Lower leg skin (tissue), 4 donors: ENCODE results near the gene RFXANK. TPM values are rescaled to one million over a fixed set of nuclear protein-coding genes. Genes with fewer than 3 reads are reported as not detected.

ENCODE experiments used
- DNase-seq, 2 donors: peaks; one replicate each; pipeline ENCODE4 v3.0.0-alpha.2; 2019; ENCODE audit warnings: low spot score in 2 of 2
- H3K4me3 ChIP-seq: fragments of 200-600 bp; sonication (generic); 2 replicates; pipeline ENCODE4 v1.5.1; 2017; ENCODE audit warnings: mild to moderate bottlenecking, low read depth; ENCODE audit not compliant: poor library complexity, severe bottlenecking
- POLR2A ChIP-seq, 2 donors: fragments of 450-650 bp; IDR thresholded peaks; one replicate each; pipeline ENCODE4 v1.6.1; 2016 to 2017; ENCODE audit warnings: antibody characterized with exemption in 2 of 2, mild to moderate bottlenecking in 1 of 2, moderate library complexity in 1 of 2
- WGBS, 2 donors: methylation state at CpG; one replicate each; pipeline ENCODE4 v1.1.5; 2018; 5-methylcytosine and 5-hydroxymethylcytosine counted together
- intact Hi-C: fragments of 100-400 bp; cut with DNase I; formaldehyde crosslinking; loops from one replicate; pipeline ENCODE4 v1.15.0; 2023; ENCODE audit warnings: low total_unique reads
- total RNA-seq, 4 donors: library from RNA; depleted of rRNA; stranded (reverse); fragments of >200 nt; gene quantifications; one replicate each; pipeline ENCODE4 v1.1.0, GENCODE V29; 2016
- TF ChIP-seq, protein P1 (sequence below), 3 donors: fragments of 450-650 bp; IDR thresholded peaks; one replicate each; pipeline ENCODE4 v1.5.1; 2016; ENCODE audit warnings: antibody characterized with exemption in 3 of 3, mild to moderate bottlenecking in 3 of 3, moderate library complexity in 2 of 3

RFXANK gene
- total RNA-seq, 4 donors from 2014 or later, result 40.1 to 59.0 (median 48.8) TPM

DNA sequence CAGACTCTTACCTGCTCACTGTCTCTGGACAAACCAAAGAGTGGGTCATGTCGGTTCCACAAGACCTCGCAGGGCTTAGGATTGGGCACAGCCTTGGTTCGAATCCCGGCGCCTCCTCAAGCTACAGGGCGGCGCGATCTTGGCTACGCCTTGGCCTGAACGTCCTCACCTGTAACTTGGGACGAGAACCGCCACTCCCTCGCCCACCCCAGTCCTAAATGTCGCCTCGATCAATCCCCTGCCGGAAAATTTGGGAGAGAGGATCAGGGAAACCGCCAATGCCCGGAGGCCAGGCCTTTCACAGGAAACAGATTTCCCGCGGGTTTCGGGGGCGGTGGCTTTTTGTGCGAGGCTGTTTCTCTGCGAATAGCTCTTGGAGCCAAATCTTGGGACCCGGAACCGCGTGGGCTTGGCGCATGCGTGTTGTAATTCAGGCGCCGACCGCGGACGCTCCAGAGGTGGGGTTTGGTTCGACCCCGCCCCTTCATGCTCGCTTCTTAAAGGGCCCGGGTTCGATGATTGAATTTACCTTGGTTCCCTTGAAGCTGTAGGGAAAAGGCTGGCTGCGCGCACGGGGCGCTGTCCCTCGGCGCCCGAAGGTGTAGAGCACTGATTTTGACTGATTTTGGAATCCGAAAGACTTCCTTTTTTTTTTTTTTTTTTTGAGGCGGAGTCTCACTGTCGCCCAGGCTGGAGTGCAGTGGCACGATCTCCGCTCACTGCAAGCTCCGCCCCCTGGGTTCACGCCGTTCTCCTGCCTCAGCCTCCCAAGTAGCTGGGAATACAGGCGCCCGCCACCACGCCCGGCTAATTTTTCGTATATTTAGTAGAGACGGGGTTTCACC, 11.2 kb downstream of the RFXANK start, which contains the start of gene NR2C2AP:
Gene NR2C2AP, minus strand, starts transcription at position 403 of the 845 bp plus-strand sequence. Its CDS starts 354 bp downstream, at position 49.
- H3K4me3 ChIP-seq, result peak within 1 kb of the TSS; percentile 61
- intact Hi-C loops, result no loop called here
- DNase-seq, result peak; percentile 91 to 98
- no peak for TF ChIP-seq POLR2A (IDR thresholded peaks at IDR 0.05)
- TF ChIP-seq, protein P1, sequence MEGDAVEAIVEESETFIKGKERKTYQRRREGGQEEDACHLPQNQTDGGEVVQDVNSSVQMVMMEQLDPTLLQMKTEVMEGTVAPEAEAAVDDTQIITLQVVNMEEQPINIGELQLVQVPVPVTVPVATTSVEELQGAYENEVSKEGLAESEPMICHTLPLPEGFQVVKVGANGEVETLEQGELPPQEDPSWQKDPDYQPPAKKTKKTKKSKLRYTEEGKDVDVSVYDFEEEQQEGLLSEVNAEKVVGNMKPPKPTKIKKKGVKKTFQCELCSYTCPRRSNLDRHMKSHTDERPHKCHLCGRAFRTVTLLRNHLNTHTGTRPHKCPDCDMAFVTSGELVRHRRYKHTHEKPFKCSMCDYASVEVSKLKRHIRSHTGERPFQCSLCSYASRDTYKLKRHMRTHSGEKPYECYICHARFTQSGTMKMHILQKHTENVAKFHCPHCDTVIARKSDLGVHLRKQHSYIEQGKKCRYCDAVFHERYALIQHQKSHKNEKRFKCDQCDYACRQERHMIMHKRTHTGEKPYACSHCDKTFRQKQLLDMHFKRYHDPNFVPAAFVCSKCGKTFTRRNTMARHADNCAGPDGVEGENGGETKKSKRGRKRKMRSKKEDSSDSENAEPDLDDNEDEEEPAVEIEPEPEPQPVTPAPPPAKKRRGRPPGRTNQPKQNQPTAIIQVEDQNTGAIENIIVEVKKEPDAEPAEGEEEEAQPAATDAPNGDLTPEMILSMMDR (IDR thresholded peaks at IDR 0.05), result no peak
- 6% methylated on average over 60 of the region's 60 CpGs for WGBS, 2 donors

DNA sequence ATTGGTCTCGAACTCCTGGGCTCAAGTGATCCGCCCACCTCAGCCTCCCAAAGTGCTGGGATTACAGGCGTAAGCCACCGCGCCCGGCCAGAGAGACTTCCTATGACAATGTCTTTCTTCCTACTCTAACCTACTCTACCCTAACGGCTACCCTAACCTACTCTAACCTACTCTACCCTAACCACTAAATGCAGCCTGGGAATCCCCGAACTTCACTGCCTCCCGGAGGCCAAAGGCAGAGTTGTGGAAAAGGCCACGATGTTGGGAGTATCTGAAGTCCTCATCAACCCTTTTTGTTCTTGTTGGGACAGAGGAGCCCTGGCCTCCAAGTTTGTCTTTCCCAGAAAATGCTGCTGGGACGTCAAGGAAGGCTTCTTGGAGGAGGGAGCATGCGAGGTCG, 12.1 kb downstream of the RFXANK start:
- no peak for DNase-seq

DNA sequence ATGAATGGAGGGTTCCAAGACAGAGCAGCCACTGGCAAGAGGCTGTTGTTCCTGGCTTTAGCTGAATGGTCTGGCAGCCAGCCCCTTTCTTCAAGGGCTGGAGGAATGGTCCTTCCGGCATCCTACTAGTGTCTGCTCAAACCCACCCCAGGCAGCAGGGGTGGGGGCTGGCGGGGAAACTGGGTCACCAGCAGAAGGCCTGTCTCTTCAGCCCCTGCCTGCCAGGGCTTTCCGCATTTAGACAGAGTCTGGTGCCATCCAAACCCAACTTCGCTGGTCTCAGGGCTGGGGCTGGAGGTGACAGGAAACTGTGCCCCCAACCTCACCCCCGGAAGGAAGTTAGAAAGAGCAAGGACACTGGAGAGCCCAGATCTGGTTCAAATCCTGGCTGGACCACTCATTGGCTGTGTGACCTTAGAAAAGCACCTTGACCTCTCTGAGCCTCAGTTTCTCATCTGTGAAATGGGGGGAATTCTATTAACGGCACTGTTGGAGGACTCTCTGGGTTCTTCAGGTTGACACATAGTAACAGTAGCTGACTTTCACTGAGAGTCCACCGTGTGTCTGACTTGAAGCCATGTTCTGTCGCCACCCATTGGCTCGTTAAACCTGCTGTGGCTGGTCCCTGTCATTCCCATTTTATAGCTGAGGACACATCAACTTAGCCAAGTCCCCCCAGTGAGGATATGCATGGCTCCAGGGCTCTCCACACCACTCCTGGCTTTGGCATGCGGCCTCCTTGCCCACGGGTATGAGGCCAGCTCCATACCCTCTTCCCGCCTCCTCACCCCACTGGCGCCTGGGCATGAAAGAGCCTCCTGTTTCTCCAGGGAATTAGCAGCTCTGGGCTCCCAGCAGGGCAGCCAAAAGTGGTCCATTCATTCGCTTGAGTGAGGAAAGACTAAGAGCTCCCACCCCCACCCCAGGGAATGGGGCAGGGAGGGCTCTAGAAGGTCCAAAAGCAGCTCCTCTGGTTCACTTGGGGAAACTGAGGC, 13.7 kb downstream of the RFXANK start:
- no peak for DNase-seq
- H3K4me3 ChIP-seq, result no peak overlapping the region
- WGBS, 2 donors, result 47 to 55% methylated on average over 13 to 14 of the region's 14 CpGs
- intact Hi-C loops, result no loop called here
- TF ChIP-seq, protein P1 (IDR thresholded peaks at IDR 0.05), result no peak
- no peak for TF ChIP-seq POLR2A (IDR thresholded peaks at IDR 0.05)

More for the DNA sequence above, 12.1 kb downstream of the RFXANK start:
- TF ChIP-seq, protein P1 (IDR thresholded peaks at IDR 0.05), result no peak
- no peak for TF ChIP-seq POLR2A (IDR thresholded peaks at IDR 0.05)
- WGBS, 2 donors, result 71 to 81% methylated on average over 13 of the region's 13 CpGs
- no peak overlapping the region for H3K4me3 ChIP-seq
- intact Hi-C loops, result no loop called here

DNA sequence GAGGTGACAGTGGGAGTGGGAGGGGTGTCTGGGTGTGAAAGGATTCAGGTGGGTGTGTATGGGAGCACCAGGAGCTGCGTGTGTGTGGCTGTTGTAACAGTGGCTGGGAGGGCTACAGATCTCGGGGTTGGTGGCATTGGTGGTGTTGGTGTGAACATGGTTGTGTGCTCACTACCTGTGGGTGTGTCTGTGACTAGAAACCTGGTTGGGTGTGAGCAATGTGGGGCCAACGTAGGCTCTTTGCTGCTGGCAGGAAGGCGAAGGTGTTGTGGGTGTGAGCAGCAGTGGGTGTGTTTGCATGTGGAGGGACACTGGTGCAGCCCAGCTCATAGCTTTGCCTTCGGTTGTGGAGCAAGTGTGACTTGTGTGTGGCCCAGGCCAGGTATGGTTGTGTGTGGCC, 14.9 kb downstream of the RFXANK start:
- intact Hi-C loops, result no loop called here
- no peak overlapping the region for H3K4me3 ChIP-seq
- 63 to 67% methylated on average over 5 of the region's 5 CpGs for WGBS, 2 donors
- TF ChIP-seq, protein P1 (IDR thresholded peaks at IDR 0.05), result no peak
- no peak for TF ChIP-seq POLR2A (IDR thresholded peaks at IDR 0.05)
- DNase-seq, result no peak

DNA sequence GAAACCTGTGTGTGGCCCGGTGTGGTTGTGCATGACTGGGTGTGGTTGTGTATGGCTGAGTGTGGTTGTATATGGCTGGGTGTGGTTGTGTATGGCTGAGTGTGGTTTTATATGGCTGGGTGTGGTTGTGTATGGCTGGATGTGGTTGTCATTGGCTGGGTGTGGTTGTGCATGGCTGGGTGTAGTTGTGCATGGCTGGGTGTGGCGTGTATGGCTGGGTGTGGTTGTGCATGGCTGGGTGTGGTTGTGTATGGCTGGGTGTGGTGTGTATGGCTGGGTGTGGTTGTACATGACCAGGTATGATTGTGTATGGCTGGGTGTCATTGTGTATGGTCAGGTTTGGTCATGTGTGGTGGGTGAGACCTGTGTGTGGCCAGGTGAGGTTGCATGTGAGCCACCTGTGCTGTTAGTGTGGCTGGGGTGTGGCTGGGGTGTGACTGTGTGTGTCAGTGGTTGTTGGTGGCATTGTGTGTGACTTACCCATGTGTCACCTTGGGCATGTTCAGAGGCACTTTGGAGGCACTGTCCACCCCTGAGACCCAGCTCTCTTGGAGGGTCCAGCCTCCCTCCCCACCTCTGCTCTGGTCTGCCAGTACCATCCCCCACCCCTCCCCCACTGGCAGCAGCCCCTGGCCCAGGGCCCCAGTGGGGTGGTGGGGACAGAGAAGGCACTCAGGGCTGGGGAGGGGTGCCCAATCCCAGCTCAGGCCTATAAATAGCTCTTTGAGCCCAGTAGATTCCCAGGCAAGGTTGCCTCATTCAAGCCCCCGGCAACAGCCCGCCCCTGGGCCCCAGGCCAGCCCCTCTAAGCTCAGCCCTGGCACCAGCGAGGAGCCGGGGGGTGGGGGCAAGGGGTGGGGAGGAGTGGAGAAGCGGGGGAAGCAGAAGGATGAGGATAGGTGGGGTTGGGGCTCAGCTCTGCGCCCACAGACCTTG, 15.8 kb downstream of the RFXANK start:
- intact Hi-C loops, result no loop called here
- no peak overlapping the region for H3K4me3 ChIP-seq
- WGBS, 2 donors, result 40 to 45% methylated on average over 8 of the region's 8 CpGs
- TF ChIP-seq, protein P1 (IDR thresholded peaks at IDR 0.05), result no peak
- TF ChIP-seq POLR2A (IDR thresholded peaks at IDR 0.05), result no peak
- no peak for DNase-seq
